ENCODE results near the gene CELA1.

DNA sequence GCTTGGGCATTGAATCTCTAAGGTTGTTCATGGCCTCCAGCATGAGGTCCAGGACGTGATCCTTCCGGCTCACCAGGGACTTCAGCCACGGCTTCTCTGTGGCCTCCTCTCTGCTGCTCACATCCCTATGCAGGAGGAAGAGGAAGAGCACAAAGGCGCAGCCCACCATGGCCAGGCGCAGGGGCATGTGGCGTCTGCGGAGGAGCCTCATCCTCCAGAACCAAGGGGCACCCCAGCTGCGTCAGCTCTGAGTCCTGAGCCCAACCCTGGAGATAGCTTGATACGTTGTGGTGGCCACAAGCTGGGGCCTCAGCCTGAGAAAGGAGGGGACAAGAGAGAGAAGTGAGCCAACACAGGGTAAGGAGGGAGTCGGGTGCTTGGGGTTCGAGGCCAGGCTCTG lies 33.1 kb upstream of the CELA1 start:
- TF ChIP-seq TAF1 (IDR thresholded peaks at IDR 0.05; ENCODE audit: borderline replicate concordance, low read depth, low read length): no peak
- TF ChIP-seq POLR2A (IDR thresholded peaks at IDR 0.05; ENCODE audit: low read depth, low read length): no peak
- no peak for TF ChIP-seq POLR2AphosphoS5 (IDR thresholded peaks at IDR 0.05; ENCODE audit: low read depth, low read length)
